ENCODE results near the gene MAP1LC3B.

Gene MAP1LC3B

DNA sequence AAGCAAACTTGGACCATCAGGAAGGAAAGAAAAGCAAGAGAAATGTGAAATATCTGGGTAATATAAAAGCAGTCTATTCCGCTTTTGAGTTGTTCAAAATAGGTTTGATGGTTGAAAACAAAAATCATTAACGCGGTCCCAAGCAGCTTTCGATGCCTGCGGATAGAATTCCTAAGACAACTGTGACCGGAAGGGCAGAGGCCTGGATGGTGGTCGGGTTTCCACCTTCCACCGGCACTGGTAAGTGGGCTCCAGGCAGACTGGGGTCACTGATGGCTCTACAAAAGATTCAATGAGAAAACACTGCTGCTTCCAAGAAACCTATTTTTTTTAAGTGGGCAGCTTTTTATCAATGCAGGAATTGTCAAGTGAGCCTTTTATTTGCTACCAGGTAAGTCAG is 50.9 kb downstream of the MAP1LC3B start:
- H3K9ac ChIP-seq (ENCODE audit: low read length), result no peak overlapping the region
- no peaks in the 10 kb centered on the region for H3K9me2 ChIP-seq (ENCODE audit: low read depth, low read length)
- no peaks in the 10 kb centered on the region for H3K4me1 ChIP-seq (ENCODE audit: insufficient read depth, low read length, severe bottlenecking)
- no peak overlapping the region for H3K4me2 ChIP-seq (ENCODE audit: low read length)
- H3K36me3 ChIP-seq (ENCODE audit: insufficient read depth, low read length), result peaks cover 46% of the 10 kb centered on the region
- H3K27ac ChIP-seq (ENCODE audit: low read depth, low read length, poor library complexity, severe bottlenecking), result no peak overlapping the region
- H2AFZ ChIP-seq (ENCODE audit: low read length), result no peak overlapping the region
- H3K27me3 ChIP-seq (ENCODE audit: insufficient read depth, low read length), result no peaks in the 10 kb centered on the region
- H3K79me2 ChIP-seq (ENCODE audit: insufficient read depth, low read length), result no peaks in the 10 kb centered on the region
- H3F3A ChIP-seq (ENCODE audit: insufficient read depth, low read length), result no peaks in the 10 kb centered on the region
- H3K9me3 ChIP-seq (ENCODE audit: low read length), result peaks cover 3% of the 10 kb centered on the region; the same call in 1 of the 2 replicates
- TF ChIP-seq, protein P1, sequence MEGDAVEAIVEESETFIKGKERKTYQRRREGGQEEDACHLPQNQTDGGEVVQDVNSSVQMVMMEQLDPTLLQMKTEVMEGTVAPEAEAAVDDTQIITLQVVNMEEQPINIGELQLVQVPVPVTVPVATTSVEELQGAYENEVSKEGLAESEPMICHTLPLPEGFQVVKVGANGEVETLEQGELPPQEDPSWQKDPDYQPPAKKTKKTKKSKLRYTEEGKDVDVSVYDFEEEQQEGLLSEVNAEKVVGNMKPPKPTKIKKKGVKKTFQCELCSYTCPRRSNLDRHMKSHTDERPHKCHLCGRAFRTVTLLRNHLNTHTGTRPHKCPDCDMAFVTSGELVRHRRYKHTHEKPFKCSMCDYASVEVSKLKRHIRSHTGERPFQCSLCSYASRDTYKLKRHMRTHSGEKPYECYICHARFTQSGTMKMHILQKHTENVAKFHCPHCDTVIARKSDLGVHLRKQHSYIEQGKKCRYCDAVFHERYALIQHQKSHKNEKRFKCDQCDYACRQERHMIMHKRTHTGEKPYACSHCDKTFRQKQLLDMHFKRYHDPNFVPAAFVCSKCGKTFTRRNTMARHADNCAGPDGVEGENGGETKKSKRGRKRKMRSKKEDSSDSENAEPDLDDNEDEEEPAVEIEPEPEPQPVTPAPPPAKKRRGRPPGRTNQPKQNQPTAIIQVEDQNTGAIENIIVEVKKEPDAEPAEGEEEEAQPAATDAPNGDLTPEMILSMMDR (IDR thresholded peaks at IDR 0.05; ENCODE audit: low read length), result no peak
- no peak for TF ChIP-seq EZH2 (IDR thresholded peaks at IDR 0.05; ENCODE audit: borderline replicate concordance, low read length)
- no peak overlapping the region for H3K4me3 ChIP-seq (ENCODE audit: low read depth, low read length, poor library complexity, severe bottlenecking)
- H4K20me1 ChIP-seq (ENCODE audit: insufficient read depth, low read length), result no peaks in the 10 kb centered on the region

DNA sequence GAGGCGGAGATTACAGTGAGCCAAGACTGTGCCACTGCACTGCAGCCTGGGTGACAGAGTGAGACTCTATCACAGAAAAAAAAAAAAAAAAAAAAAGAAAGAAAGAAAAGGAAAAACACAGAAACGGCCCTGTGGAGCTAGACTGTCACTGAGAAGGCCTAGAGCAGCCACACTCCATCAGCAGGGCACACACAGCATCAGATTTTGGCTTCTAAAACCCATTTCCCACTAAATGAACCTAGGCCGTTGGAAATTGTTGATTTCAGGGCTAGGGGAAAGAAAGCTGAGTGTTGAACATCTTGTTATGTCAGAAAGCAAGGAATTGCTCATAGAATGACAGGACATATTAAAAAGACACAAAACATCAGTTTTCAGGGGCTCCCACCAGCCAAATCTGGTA is 51.8 kb downstream of the MAP1LC3B start:
- peaks cover 3% of the 10 kb centered on the region; the same call in 1 of the 2 replicates for H3K9me3 ChIP-seq (ENCODE audit: low read length)
- no peaks in the 10 kb centered on the region for H3F3A ChIP-seq (ENCODE audit: insufficient read depth, low read length)
- no peaks in the 10 kb centered on the region for H3K79me2 ChIP-seq (ENCODE audit: insufficient read depth, low read length)
- H2AFZ ChIP-seq (ENCODE audit: low read length), result no peak overlapping the region
- H3K4me2 ChIP-seq (ENCODE audit: low read length), result no peak overlapping the region
- H3K36me3 ChIP-seq (ENCODE audit: insufficient read depth, low read length), result peaks cover 55% of the 10 kb centered on the region
- H3K4me1 ChIP-seq (ENCODE audit: insufficient read depth, low read length, severe bottlenecking), result no peaks in the 10 kb centered on the region
- no peaks in the 10 kb centered on the region for H4K20me1 ChIP-seq (ENCODE audit: insufficient read depth, low read length)
- no peaks in the 10 kb centered on the region for H3K27me3 ChIP-seq (ENCODE audit: insufficient read depth, low read length)
- no peak overlapping the region for H3K4me3 ChIP-seq (ENCODE audit: low read depth, low read length, poor library complexity, severe bottlenecking)
- TF ChIP-seq, protein P1 (IDR thresholded peaks at IDR 0.05; ENCODE audit: low read length), result no peak
- no peak for TF ChIP-seq EZH2 (IDR thresholded peaks at IDR 0.05; ENCODE audit: borderline replicate concordance, low read length)
- H3K27ac ChIP-seq (ENCODE audit: low read depth, low read length, poor library complexity, severe bottlenecking), result no peak overlapping the region
- no peak overlapping the region for H3K9ac ChIP-seq (ENCODE audit: low read length)
- no peaks in the 10 kb centered on the region for H3K9me2 ChIP-seq (ENCODE audit: low read depth, low read length)

DNA sequence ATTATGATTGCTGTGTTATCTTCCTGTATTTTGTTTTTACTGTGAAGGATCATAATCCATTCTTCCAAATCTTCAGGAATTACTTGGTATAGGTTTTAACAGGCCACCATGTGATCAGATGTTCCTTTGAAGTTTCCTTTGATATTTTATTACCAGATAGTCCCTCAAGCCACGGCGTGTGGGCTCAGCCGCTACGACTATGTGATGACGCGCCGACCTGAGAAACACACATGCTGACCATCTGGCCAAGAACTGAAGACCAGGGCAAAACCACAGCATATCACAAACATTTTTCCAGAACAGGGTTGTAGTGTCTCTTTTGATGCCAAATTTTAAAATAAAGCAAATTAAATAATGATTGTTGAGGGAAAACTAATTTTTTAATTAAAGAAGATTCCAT is 53.4 kb downstream of the MAP1LC3B start:
- Histone ChIP-seq H3K4me2 (ENCODE audit: low read length) (no peak overlapping the region), H4K20me1 (ENCODE audit: insufficient read depth, low read length) (no peaks in the 10 kb centered on the region), H3K27ac (ENCODE audit: low read depth, low read length, poor library complexity, severe bottlenecking) (no peak overlapping the region), H3K4me3 (ENCODE audit: low read depth, low read length, poor library complexity, severe bottlenecking) (no peak overlapping the region), H3K4me1 (ENCODE audit: insufficient read depth, low read length, severe bottlenecking) (no peaks in the 10 kb centered on the region), H3F3A (ENCODE audit: insufficient read depth, low read length) (no peaks in the 10 kb centered on the region), H3K9me3 (ENCODE audit: low read length) (peaks cover 3% of the 10 kb centered on the region; the same call in 1 of the 2 replicates), H3K79me2 (ENCODE audit: insufficient read depth, low read length) (no peaks in the 10 kb centered on the region), H3K36me3 (ENCODE audit: insufficient read depth, low read length) (peaks cover 67% of the 10 kb centered on the region), H3K9ac (ENCODE audit: low read length) (no peak overlapping the region), H3K27me3 (ENCODE audit: insufficient read depth, low read length) (no peaks in the 10 kb centered on the region), H2AFZ (ENCODE audit: low read length) (no peak overlapping the region), H3K9me2 (ENCODE audit: low read depth, low read length) (no peaks in the 10 kb centered on the region)
- no peak for TF ChIP-seq EZH2 (IDR thresholded peaks at IDR 0.05; ENCODE audit: borderline replicate concordance, low read length)
- TF ChIP-seq, protein P1 (IDR thresholded peaks at IDR 0.05; ENCODE audit: low read length), result no peak

All from OCI-LY1 (cell line).